GM12874 (cell line): Measurements from ENCODE around the gene NOTCH1.

ENCODE experiments used
- CTCF ChIP-seq: IDR thresholded peaks from 2 replicates; pipeline ENCODE4 v1.5.1; 2011; ENCODE audit warnings: low read depth, mild to moderate bottlenecking, control low read depth, low read length, moderate library complexity; ENCODE audit not compliant: insufficient read depth

Gene NOTCH1

GRCh38 chr9:136538599-136539426 lies 7.0 kb downstream of the NOTCH1 start:
- TF ChIP-seq CTCF: no peak

GRCh38 chr9:136537896-136538598 lies 7.8 kb downstream of the NOTCH1 start:
- TF ChIP-seq CTCF: no peak

GRCh38 chr9:136537411-136537810 lies 8.4 kb downstream of the NOTCH1 start:
- TF ChIP-seq CTCF: no peak

- no peak for TF ChIP-seq CTCF
Observed at GRCh38 chr9:136536721-136537241, 9.1 kb downstream of the NOTCH1 start.

- TF ChIP-seq CTCF: no peak
Observed at GRCh38 chr9:136536051-136536720, 9.7 kb downstream of the NOTCH1 start.

GRCh38 chr9:136535070-136535469 lies 10.8 kb downstream of the NOTCH1 start:
- TF ChIP-seq CTCF: no peak

- no peak for TF ChIP-seq CTCF
Observed at GRCh38 chr9:136534366-136534765, 11.5 kb downstream of the NOTCH1 start.
